Cardiac septum (tissue), 1 donor: ENCODE data around the gene TBL1X. TPM values are rescaled to one million over a fixed set of nuclear protein-coding genes. Genes with fewer than 3 reads are reported as not detected.

Experiments used
- DNase-seq: peaks from one replicate; pipeline ENCODE4 v3.0.0-alpha.2; 2020; ENCODE audit warnings: low spot score
- intact Hi-C: fragments of 100-400 bp; cut with DNase I; formaldehyde crosslinking; loops from one replicate; pipeline ENCODE4 v1.14.0; 2022
- total RNA-seq: library from RNA; stranded (reverse); fragmentation: NEBNext Ultra II Directional; extraction: Animal tissue kit (Norgen Biotek cat#: 25700); gene quantifications from one replicate; pipeline ENCODE4 v1.2.1, GENCODE V29; 2021
- donor health status: DM: no; HTN: no; CAD: no.

The TBL1X gene
- total RNA-seq, 1 donor from 2014 or later, result 11.3 TPM

DNA sequence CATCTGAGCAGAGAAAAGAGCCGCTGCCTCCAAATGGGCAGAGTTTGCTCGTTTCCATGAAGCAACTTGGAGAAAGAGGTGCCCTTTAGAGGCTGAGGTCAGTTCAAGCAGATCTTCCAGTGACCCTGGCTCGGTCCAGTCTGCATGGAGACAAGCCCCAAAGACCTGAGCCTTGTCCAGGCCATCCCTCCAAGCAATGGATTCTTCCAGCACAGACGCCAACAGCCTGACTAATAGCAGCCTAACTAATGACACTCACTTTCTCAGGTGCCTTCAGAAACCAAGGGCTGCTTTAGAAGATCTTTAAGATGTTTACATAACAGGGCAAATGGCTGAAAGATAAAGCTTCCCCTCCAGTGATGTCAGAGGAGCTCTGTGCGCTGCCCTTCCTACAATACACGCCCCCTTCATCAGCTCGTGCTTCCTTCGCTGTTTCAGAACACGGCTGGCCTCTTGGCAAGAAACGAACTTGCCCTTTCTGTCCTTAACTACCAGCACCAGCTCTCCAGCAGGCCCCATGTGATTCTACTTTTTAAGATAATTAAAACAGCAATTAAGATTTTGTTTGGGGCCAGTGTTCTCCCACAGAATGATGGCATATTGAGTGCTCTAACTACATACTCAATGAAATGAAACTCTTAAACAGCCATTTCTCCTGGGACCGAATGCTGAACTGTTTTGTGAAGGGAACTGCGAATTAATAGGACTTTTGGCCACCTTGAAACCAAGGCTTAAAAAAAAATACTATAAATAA, 181.8 kb downstream of the TBL1X start:
- intact Hi-C loops, result loop anchor here (10.0 kb wide), 1 partner anchor 182 kb away; the partner anchor contains the start of gene TBL1X
- DNase-seq, result no peak

DNA sequence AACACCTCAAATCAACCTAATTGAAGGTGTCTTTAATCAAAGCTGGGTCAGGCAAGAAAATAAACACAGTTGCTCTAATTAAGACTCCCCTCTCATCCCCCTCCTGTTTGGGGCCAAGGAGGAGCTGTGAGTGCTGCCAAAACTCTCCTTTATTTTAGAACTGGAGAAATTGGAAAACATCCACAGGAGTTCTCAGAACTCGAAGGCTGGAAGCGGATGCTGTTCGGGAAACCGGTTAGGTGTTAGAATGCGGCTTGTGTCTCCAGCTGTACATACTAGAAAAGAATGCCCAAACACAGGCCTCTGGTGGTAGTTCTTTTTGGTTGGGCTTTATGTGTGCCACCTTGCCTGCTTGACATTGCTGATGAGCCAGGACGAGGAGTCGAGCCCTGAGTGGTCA, 182.6 kb downstream of the TBL1X start:
- no peak for DNase-seq
- intact Hi-C loops, result loop anchor here (10.0 kb wide), 1 partner anchor 183 kb away; the partner anchor contains the start of gene TBL1X

DNA sequence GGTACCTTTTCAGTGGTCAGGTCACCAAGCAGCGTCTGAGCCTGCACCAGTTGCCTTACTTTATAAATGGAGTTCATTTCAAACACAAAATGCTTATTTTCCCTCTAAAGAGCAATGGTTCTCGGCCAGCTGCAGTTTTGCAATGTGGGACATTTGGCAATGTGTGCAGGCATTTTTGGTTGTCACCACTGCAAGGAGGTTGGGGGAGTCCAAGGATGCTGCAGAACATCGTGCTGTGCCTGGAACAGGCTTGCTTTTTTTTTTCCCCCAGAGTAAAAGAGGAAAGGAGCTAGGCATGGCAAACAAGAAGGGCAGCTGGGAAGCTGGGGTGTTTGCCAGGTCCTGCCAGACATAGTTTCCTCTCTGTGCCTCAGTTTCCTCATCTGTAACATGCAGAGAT, 185.2 kb downstream of the TBL1X start:
- no peak for DNase-seq
- intact Hi-C loops, result no loop called here

DNA sequence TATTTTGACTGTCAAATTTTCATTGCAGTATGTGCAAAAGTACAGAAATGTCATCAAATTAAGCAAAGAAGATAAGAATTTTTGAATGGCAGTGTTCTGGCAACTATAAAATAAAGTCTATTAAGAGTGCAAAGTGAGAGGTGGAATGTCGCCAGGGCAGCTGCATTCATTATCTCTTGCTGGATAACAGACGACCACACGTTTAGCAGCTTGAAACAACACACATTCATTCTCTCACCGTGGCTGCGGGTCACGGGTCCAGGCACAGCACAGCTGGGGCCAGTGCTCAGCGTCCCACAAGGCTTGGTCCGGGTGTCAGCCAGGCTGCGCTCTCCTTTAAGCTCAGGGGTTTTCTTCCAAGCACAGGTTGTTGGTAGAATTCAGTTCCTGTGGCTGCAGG, 186.9 kb downstream of the TBL1X start:
- intact Hi-C loops, result no loop called here

DNA sequence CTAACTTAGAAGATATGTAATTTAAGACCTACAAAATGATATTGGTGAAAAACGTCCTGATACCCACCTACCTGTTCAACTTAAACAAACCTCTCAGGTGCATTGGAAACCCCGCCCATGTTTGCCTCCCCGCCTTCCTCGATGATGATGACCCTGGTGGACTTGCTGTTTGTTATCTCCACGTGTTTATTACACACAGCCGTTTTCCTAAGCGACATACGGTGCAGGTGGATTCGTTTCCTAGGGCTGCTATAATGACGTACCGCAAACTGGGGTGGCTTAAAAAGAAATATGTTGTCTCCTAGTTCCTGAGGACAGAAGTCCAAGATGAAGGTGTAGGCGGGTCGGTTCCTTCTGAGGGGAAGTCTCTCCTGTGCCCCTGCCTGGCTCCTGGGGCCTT, 190.1 kb downstream of the TBL1X start:
- intact Hi-C loops, result no loop called here
- DNase-seq, result no peak

More for the DNA sequence above, 186.9 kb downstream of the TBL1X start:
- DNase-seq, result no peak

DNA sequence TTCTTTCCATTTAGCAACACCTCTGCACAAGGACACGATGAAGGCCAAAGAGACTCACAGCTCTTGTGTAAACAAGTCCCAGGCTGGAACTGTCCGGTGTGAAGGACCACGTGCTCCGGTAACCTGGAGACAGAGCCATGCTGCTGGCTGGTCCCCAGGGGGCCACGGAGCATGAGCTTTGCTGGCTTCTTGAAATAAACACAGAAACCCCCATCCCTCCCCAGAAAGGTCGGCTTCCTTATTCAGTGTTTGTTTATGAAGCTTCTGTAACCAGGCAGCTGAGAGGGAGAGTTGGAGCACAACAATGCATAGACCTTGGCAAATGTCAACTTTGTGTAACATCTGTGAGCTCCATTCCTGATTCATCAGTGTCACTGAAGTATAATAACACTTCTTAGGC, 191.4 kb downstream of the TBL1X start:
- DNase-seq, result no peak
- intact Hi-C loops, result no loop called here

DNA sequence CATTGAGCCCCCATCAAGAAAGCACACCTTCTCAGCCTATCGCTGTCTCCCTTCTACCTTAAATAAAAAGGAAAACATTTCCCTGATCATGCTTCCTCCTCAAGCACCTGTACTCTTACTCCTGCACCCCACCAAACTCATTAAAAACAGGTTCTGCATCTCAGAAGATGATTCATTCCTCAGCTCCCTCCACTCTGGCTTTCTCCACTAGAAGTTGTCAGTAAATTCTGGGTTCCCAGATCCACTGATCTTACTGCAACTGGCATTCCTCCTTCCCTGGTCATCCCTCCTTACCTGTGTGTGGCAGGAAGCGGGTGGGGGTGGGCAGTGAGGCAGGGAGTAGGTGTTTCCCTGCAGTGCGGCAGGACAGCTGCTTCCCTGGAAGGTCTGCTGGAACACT, 192.0 kb downstream of the TBL1X start:
- no peak for DNase-seq
- intact Hi-C loops, result no loop called here

DNA sequence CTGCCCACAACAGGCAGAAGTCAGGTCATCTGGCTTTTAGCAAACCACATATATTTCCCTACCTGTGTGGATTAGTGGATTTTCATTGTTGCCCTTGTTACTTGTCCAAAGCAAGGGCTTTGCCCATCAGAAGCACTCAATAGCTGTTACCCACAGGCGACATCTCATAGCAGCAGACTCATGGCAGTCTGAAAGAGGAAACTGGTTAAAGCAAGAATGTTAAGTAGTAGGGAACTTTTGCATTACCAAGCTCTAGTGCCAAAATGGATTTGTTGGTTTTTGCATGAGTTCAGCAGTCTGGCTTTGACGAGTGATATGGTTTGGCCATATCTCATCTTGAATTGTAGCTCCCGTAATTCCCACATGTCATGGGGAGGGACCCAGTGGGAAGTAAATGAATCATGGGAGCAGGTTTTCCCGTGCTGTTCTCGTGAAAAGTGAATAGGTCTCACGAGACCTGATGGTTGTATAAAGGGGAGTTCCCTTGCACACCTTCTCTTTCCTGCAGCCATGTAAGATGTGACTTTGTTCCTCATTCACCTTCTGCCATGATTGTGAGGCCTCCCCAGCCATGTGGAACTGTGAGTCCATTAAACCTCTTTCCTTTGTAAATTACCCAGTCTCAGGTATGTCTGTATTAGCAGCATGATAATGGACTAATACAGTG, 192.9 kb downstream of the TBL1X start:
- DNase-seq, result no peak
- intact Hi-C loops, result no loop called here

DNA sequence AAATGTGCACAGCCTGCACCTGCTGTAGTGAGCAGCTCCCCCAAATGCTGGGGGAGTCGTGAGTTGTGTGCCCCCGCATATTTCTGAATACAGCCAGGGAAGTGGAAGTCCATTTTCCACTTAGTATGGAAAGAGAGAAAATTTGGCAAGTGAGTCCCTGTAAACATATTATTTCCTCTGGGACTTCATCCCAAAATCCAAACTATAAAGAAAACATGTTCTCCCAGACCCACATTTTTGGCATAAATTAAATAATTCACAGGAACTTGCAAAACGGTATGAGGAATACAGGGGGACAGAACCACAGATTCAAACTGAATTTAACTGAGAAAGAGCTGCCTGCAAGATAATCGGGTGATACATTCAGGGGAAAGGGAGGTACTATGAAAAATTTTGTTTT, 193.6 kb downstream of the TBL1X start:
- intact Hi-C loops, result no loop called here
- no peak for DNase-seq

DNA sequence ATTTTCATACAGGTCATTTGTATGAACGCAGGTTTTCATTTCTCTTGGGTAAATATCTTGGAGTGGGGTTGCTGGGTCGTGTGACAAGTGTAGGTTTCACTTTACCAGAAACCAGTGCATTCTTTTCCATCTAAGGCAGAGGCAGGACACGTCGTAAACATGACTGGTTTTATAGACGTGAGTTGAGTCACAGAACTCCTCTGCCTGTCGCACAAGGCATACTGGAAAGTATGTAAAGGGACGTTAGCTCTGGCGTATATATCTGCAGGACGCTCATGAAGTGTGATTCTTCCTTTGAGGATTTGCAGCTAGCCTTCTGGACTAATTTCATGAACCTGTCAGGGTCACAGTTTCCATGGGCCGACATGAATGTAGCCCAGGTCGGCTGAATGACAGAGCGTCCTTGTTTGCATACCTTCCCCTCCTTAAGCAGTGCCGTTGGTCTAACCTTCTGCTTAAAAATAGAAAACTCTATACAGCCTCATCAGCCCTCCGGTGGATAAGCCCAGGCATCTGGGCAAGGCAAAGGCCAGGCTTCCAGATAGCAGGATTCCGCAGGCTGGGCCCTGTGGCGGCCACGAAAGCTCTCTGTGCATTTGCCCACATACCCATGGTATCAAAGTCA, 194.8 kb downstream of the TBL1X start:
- no peak for DNase-seq
- intact Hi-C loops, result no loop called here

DNA sequence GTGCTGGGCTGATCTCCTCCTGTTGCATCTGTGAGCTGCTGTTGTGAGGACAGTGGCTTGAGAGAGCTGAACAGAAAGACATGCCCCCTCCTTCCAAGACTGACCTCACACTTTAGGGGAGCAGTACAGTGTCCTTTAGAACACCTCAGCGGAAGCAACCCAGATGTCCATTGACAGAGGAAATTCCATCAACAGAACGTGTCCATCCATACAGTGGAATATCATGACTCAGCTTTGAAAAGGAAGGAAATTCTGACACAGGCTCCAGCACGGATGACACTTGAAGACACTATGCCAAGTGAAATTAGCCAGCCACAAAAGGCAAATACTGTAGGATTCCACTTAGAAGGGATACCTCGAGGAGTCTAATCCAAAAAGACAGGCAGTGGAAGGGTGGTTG, 197.3 kb downstream of the TBL1X start:
- intact Hi-C loops, result no loop called here
- no peak for DNase-seq

DNA sequence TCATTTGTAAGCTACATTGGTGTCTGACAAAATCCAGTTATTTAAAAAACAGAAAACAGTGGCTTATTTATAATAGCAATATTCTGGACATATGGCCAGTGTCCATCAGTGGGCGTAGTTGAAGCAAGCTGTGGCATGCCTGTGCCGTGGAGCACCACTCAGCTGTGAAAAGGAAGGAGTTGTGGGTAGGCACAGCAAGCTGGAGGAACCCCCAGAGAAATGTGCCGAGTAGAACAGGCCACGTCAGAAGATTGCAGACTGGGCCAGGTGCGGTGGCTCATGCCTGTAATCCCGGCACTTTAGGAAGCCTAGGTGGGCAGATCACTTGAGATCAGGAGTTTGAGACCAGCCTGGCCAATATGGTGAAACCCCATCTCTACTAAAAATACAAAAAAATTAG, 198.4 kb downstream of the TBL1X start:
- DNase-seq, result no peak
- intact Hi-C loops, result no loop called here

DNA sequence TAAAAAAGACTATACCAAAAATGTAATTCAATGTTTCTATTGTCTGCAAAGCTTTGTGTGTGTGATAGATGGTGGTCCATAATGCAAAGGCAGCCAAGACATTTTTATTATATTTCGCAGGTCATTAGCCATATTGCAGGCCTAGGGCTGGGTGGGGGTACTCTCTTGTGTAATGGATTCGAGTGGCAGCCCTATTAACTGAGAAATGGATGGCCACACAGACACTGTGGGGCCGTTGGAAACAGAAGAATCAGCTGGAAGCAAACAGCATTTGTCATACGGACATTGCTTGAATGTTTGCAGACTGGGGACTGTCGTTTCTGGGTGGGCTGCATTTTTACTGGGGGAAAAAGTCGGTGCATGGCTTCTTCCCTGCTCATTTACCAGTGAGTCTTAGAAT, 199.4 kb downstream of the TBL1X start:
- DNase-seq, result no peak
- intact Hi-C loops, result no loop called here

DNA sequence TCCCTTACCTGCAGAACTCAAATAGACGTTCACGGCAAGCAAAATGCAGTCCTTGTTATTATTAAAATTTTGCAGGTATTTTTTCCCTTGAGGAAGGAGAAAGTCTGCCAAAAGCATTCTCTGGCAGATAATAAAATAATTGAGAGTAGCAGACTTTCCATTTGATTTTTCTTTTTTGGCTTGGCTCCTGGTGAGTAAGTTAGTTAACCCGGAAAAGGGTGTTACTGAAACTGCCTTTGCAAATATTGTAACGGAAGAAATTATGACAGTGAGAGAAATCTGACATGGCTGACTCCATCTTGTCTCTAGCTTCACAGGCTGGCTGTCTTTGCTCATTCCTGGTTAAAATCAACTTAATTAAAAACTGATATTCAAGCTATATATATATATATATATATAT, 200.3 kb downstream of the TBL1X start:
- intact Hi-C loops, result no loop called here
- DNase-seq, result no peak

DNA sequence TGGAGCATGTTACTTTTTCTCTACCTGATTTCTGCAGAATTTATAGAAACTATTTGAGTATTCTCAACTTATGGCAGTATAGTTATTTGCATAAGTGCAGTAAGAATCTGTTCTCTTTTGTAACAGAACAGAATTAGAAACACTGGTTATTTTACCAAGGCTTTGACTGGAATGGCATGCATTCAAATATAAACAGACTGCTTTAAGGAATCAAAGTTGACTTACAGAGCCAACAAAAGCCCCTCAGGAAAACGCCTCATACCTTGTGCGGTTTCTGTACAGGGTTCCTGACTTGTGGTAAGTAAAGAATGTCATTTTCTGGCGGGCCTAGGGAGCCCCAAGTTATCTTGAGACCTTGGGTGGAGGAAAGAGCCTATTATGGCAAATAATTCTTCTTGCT, 203.7 kb downstream of the TBL1X start:
- intact Hi-C loops, result no loop called here

DNA sequence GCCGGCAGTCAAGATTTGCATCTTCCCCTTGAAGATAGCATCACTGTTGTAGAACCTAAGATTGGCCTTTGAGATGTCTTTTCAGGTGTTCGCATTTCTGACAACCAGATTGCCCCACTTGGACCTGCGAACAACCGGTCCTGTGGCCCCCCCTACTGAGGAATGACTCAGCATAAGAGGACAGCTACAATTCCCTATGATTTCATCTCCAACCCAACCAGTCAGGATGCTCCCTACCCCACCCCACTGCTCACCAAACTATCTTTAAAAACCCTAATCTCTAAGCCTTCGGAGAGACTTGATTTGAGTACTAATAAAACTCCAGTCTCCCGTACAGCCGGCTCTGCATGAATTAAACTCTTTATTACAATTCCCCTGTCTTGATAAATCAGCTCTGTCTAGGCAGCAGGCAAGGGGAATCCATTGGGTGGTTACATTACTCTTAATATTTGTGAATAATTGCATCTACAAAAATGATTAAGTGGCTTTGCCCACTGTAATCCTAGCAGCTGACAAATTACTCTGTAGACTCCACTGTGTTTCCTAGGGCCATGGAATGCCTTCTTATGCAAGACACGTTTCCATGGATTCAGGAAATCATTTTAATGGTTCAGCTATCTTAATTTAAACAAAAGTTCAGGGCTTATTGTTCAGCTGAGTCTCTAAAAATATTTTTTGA, 205.4 kb downstream of the TBL1X start:
- no peak for DNase-seq
- intact Hi-C loops, result no loop called here

More for the DNA sequence above, 203.7 kb downstream of the TBL1X start:
- no peak for DNase-seq

DNA sequence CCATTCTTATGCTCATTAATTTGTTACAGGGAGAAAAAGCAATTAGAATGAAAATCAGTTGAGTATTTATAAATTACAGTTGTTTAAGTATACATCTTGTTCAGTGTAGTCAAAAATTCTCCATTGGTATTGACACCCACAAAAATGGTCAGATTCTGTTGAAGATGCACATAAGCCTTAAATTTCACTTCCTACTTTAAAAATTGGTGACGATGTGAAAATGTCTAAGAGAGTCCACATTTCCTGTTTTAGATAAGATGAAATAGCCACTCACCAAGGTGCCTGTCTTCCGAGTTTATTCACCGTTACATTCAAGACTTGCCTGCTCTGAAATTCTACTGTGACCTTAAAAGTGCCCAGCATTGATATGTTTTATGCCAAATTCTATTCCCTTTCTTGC, 207.1 kb downstream of the TBL1X start:
- intact Hi-C loops, result no loop called here
- no peak for DNase-seq

DNA sequence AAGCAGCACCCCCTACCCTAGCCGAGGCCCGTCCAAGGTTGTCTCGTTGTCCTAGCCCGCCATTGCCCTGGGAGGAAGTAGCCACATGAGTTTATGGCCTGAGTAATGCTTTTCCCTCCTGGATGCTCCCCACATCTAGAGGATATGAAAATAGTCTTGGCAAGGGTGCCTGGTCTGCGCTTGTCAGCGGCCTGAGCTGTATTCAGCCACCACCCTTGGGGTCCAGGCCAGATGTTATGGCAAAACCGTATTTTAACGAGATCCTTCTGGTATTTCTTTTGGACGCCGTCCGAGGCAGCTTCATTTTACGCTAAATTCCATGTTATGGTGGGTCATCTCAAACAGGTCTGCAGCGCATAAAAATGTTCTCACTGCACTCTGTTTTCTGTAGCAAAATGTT, 211.4 kb downstream of the TBL1X start:
- intact Hi-C loops, result no loop called here
- no peak for DNase-seq

DNA sequence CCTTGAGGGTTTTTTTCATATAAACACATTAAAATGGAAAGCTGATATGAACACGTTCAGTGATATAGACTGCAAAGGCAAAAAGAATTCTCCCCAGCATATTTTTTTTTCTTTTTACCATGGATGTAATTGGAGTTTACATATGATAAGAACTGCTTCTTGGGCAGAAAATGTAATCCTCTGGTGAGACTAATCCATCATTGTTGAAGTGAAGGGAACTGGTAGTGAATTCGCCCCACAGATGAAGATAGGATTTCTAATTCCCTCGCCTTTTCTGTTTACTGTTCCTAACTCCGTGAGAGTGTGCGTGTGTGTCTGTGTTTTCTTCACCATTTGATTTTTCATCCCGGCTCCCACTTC, 211.9 kb downstream of the TBL1X start:
- DNase-seq, result no peak
- intact Hi-C loops, result no loop called here

DNA sequence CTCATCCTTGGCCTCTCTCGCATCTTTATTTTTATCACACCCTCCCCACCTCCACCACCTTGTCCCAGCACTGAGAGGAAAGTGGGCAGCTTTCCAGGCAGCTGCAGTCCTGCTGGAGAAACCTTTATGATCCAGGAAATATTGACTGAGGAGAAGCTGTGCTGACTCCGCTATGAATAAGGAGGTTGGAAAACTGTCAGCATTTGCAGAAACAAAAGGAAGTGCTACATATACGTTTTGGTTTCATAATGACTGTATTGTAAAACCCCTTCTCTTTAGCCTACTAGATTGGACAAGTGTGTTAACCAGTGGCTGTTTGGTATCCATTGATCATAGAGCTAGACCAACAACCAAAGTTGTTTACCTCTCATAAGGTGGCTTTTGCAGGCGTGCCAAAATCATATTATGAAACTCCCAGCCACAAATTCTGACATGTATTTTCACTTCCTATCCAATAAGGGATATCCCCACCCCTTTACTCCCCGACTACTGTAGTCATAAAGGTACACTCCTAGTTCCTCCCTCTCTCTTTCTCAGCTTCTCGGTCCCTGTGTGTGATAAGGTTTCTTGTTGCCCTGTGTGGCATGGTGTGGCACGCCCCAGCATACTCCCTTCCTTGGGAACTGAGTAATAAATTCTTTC, 212.4 kb downstream of the TBL1X start:
- intact Hi-C loops, result no loop called here
- DNase-seq, result no peak
